Ascending aorta (tissue), 2 donors: ENCODE measurements around the gene CADM2. TPM values are rescaled to one million over a fixed set of nuclear protein-coding genes. Genes with fewer than 3 reads are reported as not detected.

Source experiments
- DNase-seq, 2 donors: peaks; one replicate each; pipeline ENCODE4 v3.0.0-alpha.2; 2019; ENCODE audit warnings: low spot score in 2 of 2
- H3K27ac ChIP-seq, 2 donors: fragments of 200-600 bp; sonication (generic); one replicate each; pipeline ENCODE4 v1.5.1; 2016 to 2017; ENCODE audit warnings: mild to moderate bottlenecking in 1 of 2
- H3K27me3 ChIP-seq: fragments of 200-600 bp; sonication (generic); one replicate; pipeline ENCODE4 v1.5.1; 2017
- H3K36me3 ChIP-seq, 2 donors: fragments of 200-600 bp; sonication (generic); one replicate each; pipeline ENCODE4 v1.5.1; 2016
- H3K4me1 ChIP-seq, 2 donors: fragments of 200-600 bp; sonication (generic); one replicate each; pipeline ENCODE4 v1.5.1; 2016 to 2017; ENCODE audit warnings: mild to moderate bottlenecking in 1 of 2
- H3K4me3 ChIP-seq, 2 donors: fragments of 200-600 bp; sonication (generic); one replicate each; pipeline ENCODE4 v1.5.1; 2016 to 2017; ENCODE audit warnings: mild to moderate bottlenecking in 1 of 2
- H3K9me3 ChIP-seq, 2 donors: fragments of 200-600 bp; sonication (generic); one replicate each; pipeline ENCODE4 v1.5.1; 2016
- intact Hi-C: fragments of 100-400 bp; cut with DNase I; formaldehyde crosslinking; loops from one replicate; pipeline ENCODE4 v1.15.1; 2023
- total RNA-seq: library from RNA; depleted of rRNA; stranded (reverse); fragments of >200 nt; gene quantifications from one replicate; pipeline ENCODE4 v1.1.0, GENCODE V29; 2016
- TF ChIP-seq, protein P1 (sequence below), 3 experiments: fragments of 200-600 bp in 2 of 3; fragments of 450-650 bp in 1 of 3; sonication (generic) in 2 of 3; IDR thresholded peaks; one replicate each; pipeline ENCODE4 v1.5.1; 2016 to 2019; ENCODE audit warnings: antibody characterized with exemption in 3 of 3, mild to moderate bottlenecking in 1 of 3, moderate library complexity in 1 of 3

The CADM2 gene
- total RNA-seq, 1 donor from 2014 or later: 23.0 TPM

- H3K4me3 ChIP-seq: no peak overlapping the region
- no peaks in the 10 kb centered on the region for H3K27me3 ChIP-seq
- intact Hi-C loops: no loop called here
- H3K9me3 ChIP-seq: no peaks in the 10 kb centered on the region
- DNase-seq: no peak
- H3K27ac ChIP-seq: no peak overlapping the region
- no peaks in the 10 kb centered on the region for H3K4me1 ChIP-seq
- TF ChIP-seq, protein P1, sequence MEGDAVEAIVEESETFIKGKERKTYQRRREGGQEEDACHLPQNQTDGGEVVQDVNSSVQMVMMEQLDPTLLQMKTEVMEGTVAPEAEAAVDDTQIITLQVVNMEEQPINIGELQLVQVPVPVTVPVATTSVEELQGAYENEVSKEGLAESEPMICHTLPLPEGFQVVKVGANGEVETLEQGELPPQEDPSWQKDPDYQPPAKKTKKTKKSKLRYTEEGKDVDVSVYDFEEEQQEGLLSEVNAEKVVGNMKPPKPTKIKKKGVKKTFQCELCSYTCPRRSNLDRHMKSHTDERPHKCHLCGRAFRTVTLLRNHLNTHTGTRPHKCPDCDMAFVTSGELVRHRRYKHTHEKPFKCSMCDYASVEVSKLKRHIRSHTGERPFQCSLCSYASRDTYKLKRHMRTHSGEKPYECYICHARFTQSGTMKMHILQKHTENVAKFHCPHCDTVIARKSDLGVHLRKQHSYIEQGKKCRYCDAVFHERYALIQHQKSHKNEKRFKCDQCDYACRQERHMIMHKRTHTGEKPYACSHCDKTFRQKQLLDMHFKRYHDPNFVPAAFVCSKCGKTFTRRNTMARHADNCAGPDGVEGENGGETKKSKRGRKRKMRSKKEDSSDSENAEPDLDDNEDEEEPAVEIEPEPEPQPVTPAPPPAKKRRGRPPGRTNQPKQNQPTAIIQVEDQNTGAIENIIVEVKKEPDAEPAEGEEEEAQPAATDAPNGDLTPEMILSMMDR (IDR thresholded peaks at IDR 0.05): no peak
- H3K36me3 ChIP-seq: no peaks in the 10 kb centered on the region
Measured at GRCh38 chr3:85020828-85021227, 62.0 kb downstream of the CADM2 start.

DNA sequence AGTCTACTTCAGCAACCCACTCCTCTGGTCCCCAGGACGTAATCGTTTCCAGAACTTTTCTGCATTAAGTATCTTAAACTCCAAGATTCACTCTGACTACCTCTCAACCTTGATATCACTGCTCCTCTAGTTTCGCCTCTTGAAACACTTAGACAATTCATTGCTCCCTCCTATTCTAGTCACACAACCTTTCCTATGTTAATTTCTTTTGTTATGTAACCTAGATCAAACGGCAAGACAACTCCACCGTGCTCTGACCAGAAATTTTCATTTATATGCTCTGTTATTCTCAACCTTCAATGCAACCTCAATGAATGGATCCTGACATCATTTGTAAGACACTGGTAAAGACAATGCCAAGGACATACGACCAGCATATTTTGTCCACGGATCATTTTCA lies 71.3 kb downstream of the CADM2 start:
- no peak for DNase-seq
- TF ChIP-seq, protein P1 (IDR thresholded peaks at IDR 0.05): no peak
- intact Hi-C loops: no loop called here
- no peak overlapping the region for H3K27ac ChIP-seq
- H3K9me3 ChIP-seq: no peaks in the 10 kb centered on the region
- H3K4me3 ChIP-seq: no peak overlapping the region
- H3K4me1 ChIP-seq: no peaks in the 10 kb centered on the region
- no peaks in the 10 kb centered on the region for H3K36me3 ChIP-seq
- no peaks in the 10 kb centered on the region for H3K27me3 ChIP-seq

GRCh38 chr3:85037203-85037602 lies 78.4 kb downstream of the CADM2 start:
- no peaks in the 10 kb centered on the region for H3K4me1 ChIP-seq
- no peak overlapping the region for H3K27ac ChIP-seq
- H3K9me3 ChIP-seq: no peaks in the 10 kb centered on the region
- intact Hi-C loops: no loop called here
- H3K27me3 ChIP-seq: no peaks in the 10 kb centered on the region
- TF ChIP-seq, protein P1 (IDR thresholded peaks at IDR 0.05): no peak
- DNase-seq: no peak
- no peak overlapping the region for H3K4me3 ChIP-seq
- H3K36me3 ChIP-seq: no peaks in the 10 kb centered on the region

GRCh38 chr3:85041001-85041400 lies 82.2 kb downstream of the CADM2 start:
- Histone ChIP-seq H3K36me3 (no peaks in the 10 kb centered on the region), H3K27me3 (no peaks in the 10 kb centered on the region), H3K27ac (no peak overlapping the region), H3K4me3 (no peak overlapping the region), H3K9me3 (no peaks in the 10 kb centered on the region), H3K4me1 (no peaks in the 10 kb centered on the region)
- intact Hi-C loops: no loop called here
- TF ChIP-seq, protein P1 (IDR thresholded peaks at IDR 0.05): no peak
- DNase-seq: no peak

DNA sequence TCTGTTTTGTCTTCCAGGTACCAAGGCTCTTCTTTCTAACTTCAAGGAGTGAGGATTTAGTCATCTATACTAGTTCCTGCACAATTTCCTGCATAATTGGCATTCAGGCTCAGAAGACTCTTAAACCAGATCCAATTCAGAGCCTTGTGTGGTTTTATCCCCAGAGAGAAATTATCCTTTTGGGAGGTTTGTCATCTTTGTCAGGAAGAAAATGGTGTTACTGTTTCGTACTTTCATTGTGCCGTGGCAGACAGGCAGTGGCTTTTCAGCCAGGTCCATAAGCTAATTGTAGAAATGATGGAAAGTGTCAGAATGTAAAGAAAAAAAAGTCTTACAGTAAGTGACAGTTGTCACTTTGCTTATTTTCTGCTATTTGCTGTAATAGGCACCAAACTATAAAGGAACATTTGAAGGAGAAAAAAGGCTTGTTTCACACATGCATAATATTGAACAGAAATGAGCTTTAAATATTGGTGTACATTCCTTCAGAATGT lies 82.8 kb downstream of the CADM2 start:
- Histone ChIP-seq H3K27ac (no peak overlapping the region), H3K36me3 (no peaks in the 10 kb centered on the region), H3K9me3 (no peaks in the 10 kb centered on the region), H3K4me1 (no peaks in the 10 kb centered on the region), H3K4me3 (no peak overlapping the region), H3K27me3 (no peaks in the 10 kb centered on the region)
- DNase-seq: no peak
- TF ChIP-seq, protein P1 (IDR thresholded peaks at IDR 0.05): no peak
- intact Hi-C loops: no loop called here

- Histone ChIP-seq H3K4me3 (no peak overlapping the region), H3K27ac (no peak overlapping the region), H3K27me3 (no peaks in the 10 kb centered on the region), H3K4me1 (no peaks in the 10 kb centered on the region), H3K9me3 (no peaks in the 10 kb centered on the region), H3K36me3 (no peaks in the 10 kb centered on the region)
- DNase-seq: no peak
- intact Hi-C loops: no loop called here
- TF ChIP-seq, protein P1 (IDR thresholded peaks at IDR 0.05): no peak
Measured at GRCh38 chr3:85050821-85051220, 92.0 kb downstream of the CADM2 start.
